GM19023 (cell line): ENCODE measurements around the gene MRPL55.

Experiments
- ATAC-seq: cut with Tn5 transposase; IDR thresholded peaks from one replicate; pipeline ENCODE4 v1.9.1; 2021; ENCODE audit warnings: mild to moderate bottlenecking, moderate library complexity; ENCODE audit not compliant: unreplicated experiment

The MRPL55 gene

DNA sequence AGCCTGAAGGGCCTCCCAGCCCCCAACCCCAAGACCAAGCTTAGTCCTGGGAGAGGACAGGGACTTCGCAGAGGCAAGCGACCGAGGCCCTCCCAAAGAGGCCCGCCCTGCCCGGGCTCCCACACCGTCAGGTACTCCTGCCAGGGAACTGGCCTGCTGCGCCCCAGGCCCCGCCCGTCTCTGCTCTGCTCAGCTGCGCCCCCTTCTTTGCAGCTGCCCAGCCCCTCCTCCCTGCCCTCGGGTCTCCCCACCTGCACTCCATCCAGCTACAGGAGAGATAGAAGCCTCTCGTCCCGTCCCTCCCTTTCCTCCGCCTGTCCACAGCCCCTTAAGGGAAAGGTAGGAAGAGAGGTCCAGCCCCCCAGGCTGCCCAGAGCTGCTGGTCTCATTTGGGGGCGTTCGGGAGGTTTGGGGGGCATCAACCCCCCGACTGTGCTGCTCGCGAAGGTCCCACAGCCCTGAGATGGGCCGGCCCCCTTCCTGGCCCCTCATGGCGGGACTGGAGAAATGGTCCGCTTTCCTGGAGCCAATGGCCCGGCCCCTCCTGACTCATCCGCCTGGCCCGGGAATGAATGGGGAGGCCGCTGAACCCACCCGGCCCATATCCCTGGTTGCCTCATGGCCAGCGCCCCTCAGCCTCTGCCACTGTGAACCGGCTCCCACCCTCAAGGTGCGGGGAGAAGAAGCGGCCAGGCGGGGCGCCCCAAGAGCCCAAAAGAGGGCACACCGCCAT is 48.5 kb downstream of the MRPL55 start:
- ATAC-seq, result no peak

DNA sequence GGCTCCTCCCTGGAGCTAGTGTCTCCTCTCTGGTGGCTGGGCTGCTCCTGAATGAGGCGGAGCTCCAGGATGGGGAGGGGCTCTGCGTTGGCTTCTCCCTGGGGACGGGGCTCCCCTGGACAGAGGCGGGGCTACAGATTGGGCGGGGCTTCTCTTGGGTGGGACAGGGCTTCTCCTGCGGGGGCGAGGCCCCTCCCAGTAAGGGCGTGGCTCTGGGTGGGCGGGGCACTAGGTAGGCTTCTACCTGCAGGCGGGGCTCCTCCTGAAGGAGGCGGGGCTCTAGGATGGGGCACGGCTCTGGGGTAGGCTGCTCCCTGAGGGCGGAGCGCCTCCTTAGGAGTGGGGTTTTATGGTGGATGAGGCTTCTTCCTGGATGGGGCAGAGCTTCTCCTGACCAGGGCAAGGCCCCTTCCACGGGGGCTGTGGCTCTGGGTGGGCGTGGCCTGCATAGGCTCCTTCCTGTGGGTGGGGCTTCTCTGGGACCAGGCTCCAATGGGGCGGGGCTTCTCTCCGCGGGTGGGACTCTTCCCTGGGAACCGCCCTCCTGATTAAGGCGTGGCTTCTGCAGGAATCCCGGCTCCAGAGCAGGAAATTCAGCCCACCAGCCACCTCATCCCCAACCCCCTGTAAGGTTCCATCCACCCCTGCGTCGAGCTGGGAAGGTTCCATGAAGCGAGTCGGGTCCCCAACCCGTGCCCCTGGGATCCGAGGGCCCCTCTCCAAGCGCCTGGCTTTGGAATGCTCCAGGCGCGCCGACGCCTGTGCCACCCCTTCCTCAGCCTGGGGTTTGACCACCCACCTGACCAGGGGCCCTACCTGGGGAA is 49.3 kb downstream of the MRPL55 start:
- ATAC-seq, result no peak

DNA sequence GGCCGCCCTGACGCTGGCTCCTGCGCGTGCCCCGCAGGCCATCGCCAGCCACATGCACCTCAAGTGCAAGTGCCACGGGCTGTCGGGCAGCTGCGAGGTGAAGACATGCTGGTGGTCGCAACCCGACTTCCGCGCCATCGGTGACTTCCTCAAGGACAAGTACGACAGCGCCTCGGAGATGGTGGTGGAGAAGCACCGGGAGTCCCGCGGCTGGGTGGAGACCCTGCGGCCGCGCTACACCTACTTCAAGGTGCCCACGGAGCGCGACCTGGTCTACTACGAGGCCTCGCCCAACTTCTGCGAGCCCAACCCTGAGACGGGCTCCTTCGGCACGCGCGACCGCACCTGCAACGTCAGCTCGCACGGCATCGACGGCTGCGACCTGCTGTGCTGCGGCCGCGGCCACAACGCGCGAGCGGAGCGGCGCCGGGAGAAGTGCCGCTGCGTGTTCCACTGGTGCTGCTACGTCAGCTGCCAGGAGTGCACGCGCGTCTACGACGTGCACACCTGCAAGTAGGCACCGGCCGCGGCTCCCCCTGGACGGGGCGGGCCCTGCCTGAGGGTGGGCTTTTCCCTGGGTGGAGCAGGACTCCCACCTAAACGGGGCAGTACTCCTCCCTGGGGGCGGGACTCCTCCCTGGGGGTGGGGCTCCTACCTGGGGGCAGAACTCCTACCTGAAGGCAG is 50.0 kb downstream of the MRPL55 start:
- ATAC-seq, result no peak

DNA sequence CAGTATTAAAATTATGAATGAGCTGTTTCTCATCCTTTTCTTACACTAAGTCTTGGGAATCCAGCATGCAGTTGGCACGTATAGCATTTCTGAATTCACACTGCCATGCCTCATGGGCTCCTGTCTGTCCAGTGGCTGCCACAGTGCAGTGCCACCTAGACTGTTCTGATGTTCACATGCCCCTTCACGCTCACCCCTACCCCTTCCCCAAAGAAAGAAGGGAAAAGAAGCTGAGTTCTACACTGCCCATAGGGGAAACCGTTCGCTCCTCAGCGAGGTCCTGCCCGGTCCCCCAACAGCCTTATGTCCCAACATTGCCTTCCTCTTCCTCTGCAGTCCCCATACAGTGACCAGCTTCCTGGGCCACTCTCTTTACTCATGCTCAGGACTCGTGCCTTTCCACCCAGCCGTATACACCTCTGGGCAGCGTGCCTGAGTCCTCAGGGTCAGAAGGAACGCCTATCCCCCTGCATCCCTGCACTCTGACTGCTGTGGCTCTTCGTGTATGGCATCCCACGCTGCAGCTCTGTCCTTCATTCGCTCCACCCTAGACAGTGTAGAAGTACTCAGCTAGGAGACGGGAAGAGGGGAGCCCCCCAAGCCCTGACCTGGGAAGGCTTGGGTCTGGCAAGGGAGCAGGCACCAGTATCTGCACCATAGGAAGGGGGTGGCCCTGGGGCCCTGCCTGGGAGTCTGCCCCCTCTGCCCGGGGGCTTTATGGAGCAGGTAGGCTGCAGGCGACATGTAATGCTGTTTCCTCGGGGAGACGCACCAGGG is 50.7 kb downstream of the MRPL55 start:
- ATAC-seq, result no peak
